Neural progenitor cell (in vitro differentiated cells): ENCODE results near the gene ZCCHC8. TPM values are rescaled to one million over a fixed set of nuclear protein-coding genes. Genes with fewer than 3 reads are reported as not detected.

Experiments
- DNase-seq: peaks from one replicate; pipeline ENCODE4 v3.0.0-alpha.2; 2016; ENCODE audit warnings: low spot score
- H2AFZ ChIP-seq: fragments of 200-600 bp; sonication (generic); replicated peaks from 2 replicates; pipeline ENCODE4 v1.6.1; 2016; ENCODE audit warnings: antibody characterized with exemption
- H3F3A ChIP-seq: fragments of 200-600 bp; sonication (generic); 2 replicates; pipeline ENCODE4 v1.6.1; 2016; ENCODE audit warnings: antibody characterized with exemption, low read depth
- H3K27ac ChIP-seq: fragments of 200-600 bp; sonication (generic); 2 replicates; pipeline ENCODE4 v1.5.1; 2016; ENCODE audit warnings: mild to moderate bottlenecking
- H3K27me3 ChIP-seq: fragments of 200-600 bp; sonication (generic); 2 replicates; pipeline ENCODE4 v1.6.1; 2016; ENCODE audit warnings: mild to moderate bottlenecking, moderate library complexity
- H3K36me3 ChIP-seq: fragments of 200-600 bp; sonication (generic); 2 replicates; pipeline ENCODE4 v1.5.1; 2016
- H3K4me1 ChIP-seq: fragments of 200-600 bp; sonication (generic); 2 replicates; pipeline ENCODE4 v1.6.1; 2016; ENCODE audit warnings: mixed run types
- H3K4me2 ChIP-seq: fragments of 200-600 bp; sonication (generic); 2 replicates; pipeline ENCODE4 v1.6.1; 2016
- H3K4me3 ChIP-seq: fragments of 200-600 bp; sonication (generic); 2 replicates; pipeline ENCODE4 v1.5.1; 2016
- H3K79me2 ChIP-seq: fragments of 200-600 bp; sonication (generic); 2 replicates; pipeline ENCODE4 v1.6.1; 2016; ENCODE audit warnings: low read depth
- H3K9ac ChIP-seq: fragments of 200-600 bp; sonication (generic); 2 replicates; pipeline ENCODE4 v1.6.1; 2016
- H3K9me3 ChIP-seq: fragments of 200-600 bp; sonication (generic); 2 replicates; pipeline ENCODE4 v1.5.1; 2016; ENCODE audit warnings: low read depth
- H4K20me1 ChIP-seq: fragments of 200-600 bp; sonication (generic); 2 replicates; pipeline ENCODE4 v1.6.1; 2016; ENCODE audit warnings: low read depth
- H3K27ac Mint-ChIP-seq: 3 replicates; pipeline ENCODE4 v1.8.0; 2021; ENCODE audit warnings: mixed read lengths
- H3K27me3 Mint-ChIP-seq: 2 replicates; pipeline ENCODE4 v1.8.0; 2022; ENCODE audit warnings: low read depth, mild to moderate bottlenecking, inconsistent platforms, moderate library complexity, mixed read lengths; ENCODE audit not compliant: insufficient read depth
- H3K36me3 Mint-ChIP-seq: 3 replicates; pipeline ENCODE4 v1.8.0; 2021; ENCODE audit warnings: mixed read lengths
- H3K4me1 Mint-ChIP-seq: 3 replicates; pipeline ENCODE4 v1.8.0; 2021; ENCODE audit warnings: mixed read lengths
- H3K4me3 Mint-ChIP-seq: 3 replicates; pipeline ENCODE4 v1.8.0; 2021; ENCODE audit warnings: mild to moderate bottlenecking, moderate library complexity, mixed read lengths
- H3K9me3 Mint-ChIP-seq: 3 replicates; pipeline ENCODE4 v1.8.0; 2020; ENCODE audit warnings: mixed read lengths
- EZH2 ChIP-seq: fragments of 200-600 bp; sonication (generic); IDR thresholded peaks from 2 replicates; pipeline ENCODE4 v1.6.1; 2017; ENCODE audit warnings: antibody characterized with exemption, mild to moderate bottlenecking, moderate library complexity
- EZH2phosphoT487 ChIP-seq: fragments of 200-600 bp; sonication (generic); IDR thresholded peaks from 2 replicates; pipeline ENCODE4 v1.6.1; 2017; ENCODE audit warnings: antibody characterized with exemption
- total RNA-seq: library from RNA; depleted of rRNA; stranded (reverse); fragments of >200 nt; gene quantifications from 2 replicates; pipeline ENCODE4 v1.2.3, GENCODE V29; 2015; ENCODE audit warnings: low replicate concordance
- TF ChIP-seq, protein P1 (sequence below): fragments of 200-600 bp; sonication (generic); IDR thresholded peaks from 2 replicates; pipeline ENCODE4 v1.5.1; 2017; ENCODE audit warnings: antibody characterized with exemption, mild to moderate bottlenecking

ZCCHC8 gene
- total RNA-seq, 1 donor from 2014 or later = 49.1 TPM

DNA sequence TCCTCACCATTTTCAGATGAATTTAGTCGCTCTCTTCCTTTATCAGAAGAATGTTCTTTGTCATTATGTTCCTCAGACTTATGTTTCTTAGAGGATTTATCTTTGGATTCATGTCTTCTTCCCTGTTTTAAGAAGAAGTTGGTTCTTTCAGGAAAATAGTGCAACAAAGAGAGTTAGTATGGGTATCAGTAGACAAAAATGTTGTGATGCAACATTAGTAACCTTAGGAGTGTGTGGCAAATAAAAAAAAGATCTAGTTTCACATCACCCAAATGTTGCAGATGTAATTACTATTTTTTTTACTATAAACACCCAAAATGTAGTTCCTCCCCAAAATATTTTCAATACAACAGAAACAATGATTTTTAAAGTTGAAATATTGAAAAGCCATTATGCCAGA lies 18.2 kb upstream of the ZCCHC8 start:
- Mint-ChIP-seq H3K9me3 (no peaks in the 10 kb centered on the region), H3K27me3 (peaks cover under 1% of the 10 kb centered on the region), H3K4me1 (peaks cover 14% of the 10 kb centered on the region), H3K27ac (no peak overlapping the region), H3K36me3 (peaks cover 43% of the 10 kb centered on the region), H3K4me3 (no peak overlapping the region)
- no peaks in the 10 kb centered on the region for H3K27me3 ChIP-seq
- no peak for DNase-seq
- H3K36me3 ChIP-seq = peaks cover 85% of the 10 kb centered on the region
- peaks cover 16% of the 10 kb centered on the region for H3K4me1 ChIP-seq
- H3F3A ChIP-seq = peaks cover 85% of the 10 kb centered on the region
- H2AFZ ChIP-seq = no peak overlapping the region
- H3K4me3 ChIP-seq = no peak overlapping the region
- H3K9me3 ChIP-seq = no peaks in the 10 kb centered on the region
- H3K79me2 ChIP-seq = peaks cover 100% of the 10 kb centered on the region
- peaks cover 89% of the 10 kb centered on the region for H4K20me1 ChIP-seq
- no peak overlapping the region for H3K4me2 ChIP-seq
- H3K9ac ChIP-seq = no peak overlapping the region
- H3K27ac ChIP-seq = no peak overlapping the region
- TF ChIP-seq EZH2 = no peak
- TF ChIP-seq EZH2phosphoT487 = no peak
- TF ChIP-seq, protein P1, sequence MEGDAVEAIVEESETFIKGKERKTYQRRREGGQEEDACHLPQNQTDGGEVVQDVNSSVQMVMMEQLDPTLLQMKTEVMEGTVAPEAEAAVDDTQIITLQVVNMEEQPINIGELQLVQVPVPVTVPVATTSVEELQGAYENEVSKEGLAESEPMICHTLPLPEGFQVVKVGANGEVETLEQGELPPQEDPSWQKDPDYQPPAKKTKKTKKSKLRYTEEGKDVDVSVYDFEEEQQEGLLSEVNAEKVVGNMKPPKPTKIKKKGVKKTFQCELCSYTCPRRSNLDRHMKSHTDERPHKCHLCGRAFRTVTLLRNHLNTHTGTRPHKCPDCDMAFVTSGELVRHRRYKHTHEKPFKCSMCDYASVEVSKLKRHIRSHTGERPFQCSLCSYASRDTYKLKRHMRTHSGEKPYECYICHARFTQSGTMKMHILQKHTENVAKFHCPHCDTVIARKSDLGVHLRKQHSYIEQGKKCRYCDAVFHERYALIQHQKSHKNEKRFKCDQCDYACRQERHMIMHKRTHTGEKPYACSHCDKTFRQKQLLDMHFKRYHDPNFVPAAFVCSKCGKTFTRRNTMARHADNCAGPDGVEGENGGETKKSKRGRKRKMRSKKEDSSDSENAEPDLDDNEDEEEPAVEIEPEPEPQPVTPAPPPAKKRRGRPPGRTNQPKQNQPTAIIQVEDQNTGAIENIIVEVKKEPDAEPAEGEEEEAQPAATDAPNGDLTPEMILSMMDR = no peak

DNA sequence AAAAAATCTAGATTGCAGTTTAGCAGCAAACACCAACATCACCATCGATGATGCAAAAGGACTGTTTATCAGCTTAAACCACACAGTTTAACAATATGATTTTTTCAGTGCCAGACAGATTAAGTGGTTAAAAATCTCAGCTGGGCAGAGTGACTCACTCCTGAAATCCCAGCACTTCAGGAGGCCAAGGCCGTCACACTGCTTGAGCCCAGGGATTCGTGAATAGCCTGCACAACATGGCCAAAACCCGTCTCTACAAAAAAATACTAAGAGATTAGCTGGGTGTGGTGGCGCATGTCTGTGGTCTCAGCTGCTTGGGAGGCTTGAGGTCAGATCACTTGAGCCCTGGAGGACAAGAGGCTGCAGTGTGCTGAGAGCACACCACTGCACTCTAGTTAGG lies 17.1 kb upstream of the ZCCHC8 start:
- Mint-ChIP-seq H3K4me1 (peaks cover 7% of the 10 kb centered on the region), H3K36me3 (peaks cover 49% of the 10 kb centered on the region)

DNA sequence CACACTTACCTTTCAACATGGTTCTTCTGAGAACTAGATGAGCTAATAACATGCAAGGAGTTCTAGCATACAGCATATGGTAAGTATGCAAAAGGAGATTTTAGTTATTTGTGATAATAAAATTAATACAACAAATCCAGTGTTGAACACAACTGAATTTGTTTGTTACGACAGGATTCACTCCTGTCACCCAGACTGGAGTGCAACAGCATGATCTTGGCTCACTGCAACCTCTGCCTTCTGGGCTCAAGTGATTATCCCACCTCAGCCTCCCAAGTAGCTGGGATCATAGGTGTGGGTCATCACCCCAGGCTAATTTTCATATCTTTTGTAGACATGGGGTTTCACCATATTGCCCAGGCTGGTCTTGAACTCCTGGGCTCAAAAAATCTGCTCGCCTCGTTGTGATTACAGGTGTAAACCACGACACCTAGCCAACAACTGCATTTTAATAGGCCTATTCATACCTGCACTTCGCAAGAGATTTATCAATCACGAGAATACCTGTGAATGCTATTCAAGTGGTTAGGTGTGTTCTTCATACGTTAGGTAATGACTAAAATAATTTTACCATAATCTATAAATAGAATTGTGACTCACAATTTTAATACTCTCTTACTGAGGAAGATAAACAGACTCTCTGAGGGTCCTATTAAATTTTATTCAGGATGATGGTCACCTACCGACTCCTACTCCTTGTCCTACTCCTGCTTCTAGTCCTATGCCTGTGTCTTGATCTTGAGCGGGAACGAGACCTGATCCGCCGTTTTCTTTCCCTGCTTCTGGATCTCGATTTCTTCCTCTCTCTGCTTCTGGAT lies 16.0 kb upstream of the ZCCHC8 start:
- Histone ChIP-seq H3K4me2 (no peak overlapping the region), H4K20me1 (peaks cover 88% of the 10 kb centered on the region), H3K4me3 (no peak overlapping the region), H3K9ac (no peak overlapping the region), H3K9me3 (no peaks in the 10 kb centered on the region), H3F3A (peaks cover 91% of the 10 kb centered on the region), H2AFZ (no peak overlapping the region), H3K36me3 (peaks cover 89% of the 10 kb centered on the region), H3K4me1 (no peaks in the 10 kb centered on the region), H3K27ac (no peak overlapping the region), H3K79me2 (peaks cover 99% of the 10 kb centered on the region), H3K27me3 (no peaks in the 10 kb centered on the region)
- Mint-ChIP-seq H3K27me3 (peaks cover 5% of the 10 kb centered on the region), H3K36me3 (peaks cover 50% of the 10 kb centered on the region), H3K27ac (no peak overlapping the region), H3K4me3 (no peak overlapping the region), H3K4me1 (no peaks in the 10 kb centered on the region), H3K9me3 (no peaks in the 10 kb centered on the region)
- no peak for DNase-seq
- TF ChIP-seq, protein P1 = no peak
- no peak for TF ChIP-seq EZH2
- no peak for TF ChIP-seq EZH2phosphoT487

More for the DNA sequence above, 17.1 kb upstream of the ZCCHC8 start:
- no peaks in the 10 kb centered on the region for H3K27me3 ChIP-seq
- no peaks in the 10 kb centered on the region for H3K9me3 ChIP-seq
- no peak for TF ChIP-seq EZH2
- H3K4me2 ChIP-seq = no peak overlapping the region
- peaks cover 93% of the 10 kb centered on the region for H3F3A ChIP-seq
- H3K36me3 ChIP-seq = peaks cover 92% of the 10 kb centered on the region
- Mint-ChIP-seq H3K27me3 (peaks cover 2% of the 10 kb centered on the region), H3K9me3 (no peaks in the 10 kb centered on the region), H3K27ac (no peak overlapping the region), H3K4me3 (no peak overlapping the region)
- H3K4me1 ChIP-seq = peaks cover 6% of the 10 kb centered on the region
- no peak for DNase-seq
- H3K27ac ChIP-seq = no peak overlapping the region
- peaks cover 88% of the 10 kb centered on the region for H4K20me1 ChIP-seq
- no peak overlapping the region for H3K4me3 ChIP-seq
- no peak overlapping the region for H3K9ac ChIP-seq
- H2AFZ ChIP-seq = no peak overlapping the region
- peaks cover 99% of the 10 kb centered on the region for H3K79me2 ChIP-seq

DNA sequence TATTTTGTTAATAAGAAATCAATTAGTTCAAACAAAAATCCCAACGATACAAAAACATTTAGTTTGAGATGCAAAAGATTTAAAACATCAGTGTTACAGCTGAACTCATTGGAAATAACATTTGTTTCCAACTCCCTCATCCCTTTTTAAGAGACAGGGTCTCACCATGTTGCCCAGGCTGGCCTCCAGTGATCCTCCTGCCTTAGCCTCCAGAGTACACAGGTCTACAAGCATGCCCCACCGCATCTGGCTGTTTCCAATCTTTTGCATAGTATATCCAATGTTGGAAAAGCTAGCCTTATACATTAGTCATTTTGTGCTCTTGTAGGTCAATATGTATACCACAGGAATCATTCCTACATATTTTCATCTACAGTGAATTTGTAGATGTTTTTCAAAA lies 14.5 kb upstream of the ZCCHC8 start:
- no peaks in the 10 kb centered on the region for H3K4me1 ChIP-seq
- peaks cover 89% of the 10 kb centered on the region for H3F3A ChIP-seq
- H3K27ac ChIP-seq = no peak overlapping the region
- no peak overlapping the region for H3K9ac ChIP-seq
- no peak overlapping the region for H2AFZ ChIP-seq
- H3K4me3 ChIP-seq = no peak overlapping the region
- Mint-ChIP-seq H3K9me3 (no peaks in the 10 kb centered on the region), H3K4me3 (no peak overlapping the region), H3K27ac (no peak overlapping the region), H3K36me3 (peaks cover 50% of the 10 kb centered on the region), H3K27me3 (peaks cover 6% of the 10 kb centered on the region), H3K4me1 (no peaks in the 10 kb centered on the region)
- no peaks in the 10 kb centered on the region for H3K9me3 ChIP-seq
- H3K36me3 ChIP-seq = peaks cover 83% of the 10 kb centered on the region
- no peak for DNase-seq
- peaks cover 83% of the 10 kb centered on the region for H4K20me1 ChIP-seq
- peaks cover 99% of the 10 kb centered on the region for H3K79me2 ChIP-seq
- TF ChIP-seq EZH2 (no peak), EZH2phosphoT487 (no peak)
- TF ChIP-seq, protein P1 = no peak
- no peaks in the 10 kb centered on the region for H3K27me3 ChIP-seq
- H3K4me2 ChIP-seq = no peak overlapping the region
